ENCODE data around the gene RPS6KA4.

The RPS6KA4 gene

GRCh38 chr11:64342869-64343745, 15.9 kb upstream of the RPS6KA4 start:
- no peak overlapping the region for H3K27ac ChIP-seq (ENCODE audit: low read length)
- no peaks in the 10 kb centered on the region for H3K36me3 ChIP-seq (ENCODE audit: control insufficient read depth, low read depth, low read length)
- H3K9ac ChIP-seq (ENCODE audit: low read length) = no peak overlapping the region
- H3K27me3 ChIP-seq (ENCODE audit: control insufficient read depth, insufficient read depth, low read length) = peaks cover 12% of the 10 kb centered on the region
- H3K4me3 ChIP-seq (ENCODE audit: low read length) = peak overlapping the region; percentile 43
- no peaks in the 10 kb centered on the region for H3K9me3 ChIP-seq (ENCODE audit: control insufficient read depth, low read depth, low read length)
- peaks cover 12% of the 10 kb centered on the region for H3K4me1 ChIP-seq (ENCODE audit: control insufficient read depth, low read depth, low read length)

GRCh38 chr11:64343767-64344559, 15.0 kb upstream of the RPS6KA4 start:
- Histone ChIP-seq H3K27me3 (ENCODE audit: control insufficient read depth, insufficient read depth, low read length) (peaks cover 12% of the 10 kb centered on the region), H3K9me3 (ENCODE audit: control insufficient read depth, low read depth, low read length) (no peaks in the 10 kb centered on the region), H3K4me1 (ENCODE audit: control insufficient read depth, low read depth, low read length) (peaks cover 12% of the 10 kb centered on the region), H3K27ac (ENCODE audit: low read length) (no peak overlapping the region), H3K9ac (ENCODE audit: low read length) (no peak overlapping the region), H3K4me3 (ENCODE audit: low read length) (no peak overlapping the region), H3K36me3 (ENCODE audit: control insufficient read depth, low read depth, low read length) (no peaks in the 10 kb centered on the region)

GRCh38 chr11:64344787-64345186, 14.2 kb upstream of the RPS6KA4 start:
- H3K4me3 ChIP-seq (ENCODE audit: low read length) = no peak overlapping the region
- peaks cover 12% of the 10 kb centered on the region for H3K27me3 ChIP-seq (ENCODE audit: control insufficient read depth, insufficient read depth, low read length)
- H3K4me1 ChIP-seq (ENCODE audit: control insufficient read depth, low read depth, low read length) = peaks cover 12% of the 10 kb centered on the region
- H3K9ac ChIP-seq (ENCODE audit: low read length) = no peak overlapping the region
- no peaks in the 10 kb centered on the region for H3K36me3 ChIP-seq (ENCODE audit: control insufficient read depth, low read depth, low read length)
- no peaks in the 10 kb centered on the region for H3K9me3 ChIP-seq (ENCODE audit: control insufficient read depth, low read depth, low read length)
- H3K27ac ChIP-seq (ENCODE audit: low read length) = no peak overlapping the region

GRCh38 chr11:64347193-64347867, 11.6 kb upstream of the RPS6KA4 start:
- H3K4me3 ChIP-seq (ENCODE audit: low read length) = no peak overlapping the region
- H3K9ac ChIP-seq (ENCODE audit: low read length) = no peak overlapping the region
- no peaks in the 10 kb centered on the region for H3K4me1 ChIP-seq (ENCODE audit: control insufficient read depth, low read depth, low read length)
- no peaks in the 10 kb centered on the region for H3K9me3 ChIP-seq (ENCODE audit: control insufficient read depth, low read depth, low read length)
- H3K27me3 ChIP-seq (ENCODE audit: control insufficient read depth, insufficient read depth, low read length) = no peaks in the 10 kb centered on the region
- no peak overlapping the region for H3K27ac ChIP-seq (ENCODE audit: low read length)
- H3K36me3 ChIP-seq (ENCODE audit: control insufficient read depth, low read depth, low read length) = no peaks in the 10 kb centered on the region

GRCh38 chr11:64348383-64349024, 10.5 kb upstream of the RPS6KA4 start:
- no peaks in the 10 kb centered on the region for H3K9me3 ChIP-seq (ENCODE audit: control insufficient read depth, low read depth, low read length)
- no peaks in the 10 kb centered on the region for H3K27me3 ChIP-seq (ENCODE audit: control insufficient read depth, insufficient read depth, low read length)
- H3K36me3 ChIP-seq (ENCODE audit: control insufficient read depth, low read depth, low read length) = no peaks in the 10 kb centered on the region
- no peaks in the 10 kb centered on the region for H3K4me1 ChIP-seq (ENCODE audit: control insufficient read depth, low read depth, low read length)
- no peak overlapping the region for H3K27ac ChIP-seq (ENCODE audit: low read length)
- no peak overlapping the region for H3K9ac ChIP-seq (ENCODE audit: low read length)
- no peak overlapping the region for H3K4me3 ChIP-seq (ENCODE audit: low read length)

- H3K9ac ChIP-seq (ENCODE audit: low read length) = no peak overlapping the region
- no peaks in the 10 kb centered on the region for H3K36me3 ChIP-seq (ENCODE audit: control insufficient read depth, low read depth, low read length)
- no peaks in the 10 kb centered on the region for H3K27me3 ChIP-seq (ENCODE audit: control insufficient read depth, insufficient read depth, low read length)
- H3K4me3 ChIP-seq (ENCODE audit: low read length) = no peak overlapping the region
- no peak overlapping the region for H3K27ac ChIP-seq (ENCODE audit: low read length)
- H3K9me3 ChIP-seq (ENCODE audit: control insufficient read depth, low read depth, low read length) = no peaks in the 10 kb centered on the region
- no peaks in the 10 kb centered on the region for H3K4me1 ChIP-seq (ENCODE audit: control insufficient read depth, low read depth, low read length)
Observed at GRCh38 chr11:64349025-64349387, 10.0 kb upstream of the RPS6KA4 start.

- Histone ChIP-seq H3K4me1 (ENCODE audit: control insufficient read depth, low read depth, low read length) (no peaks in the 10 kb centered on the region), H3K4me3 (ENCODE audit: low read length) (no peak overlapping the region), H3K27ac (ENCODE audit: low read length) (no peak overlapping the region), H3K27me3 (ENCODE audit: control insufficient read depth, insufficient read depth, low read length) (no peaks in the 10 kb centered on the region), H3K36me3 (ENCODE audit: control insufficient read depth, low read depth, low read length) (no peaks in the 10 kb centered on the region), H3K9me3 (ENCODE audit: control insufficient read depth, low read depth, low read length) (no peaks in the 10 kb centered on the region), H3K9ac (ENCODE audit: low read length) (no peak overlapping the region)
Observed at GRCh38 chr11:64349404-64349803, 9.6 kb upstream of the RPS6KA4 start.

GRCh38 chr11:64351136-64351631, 7.8 kb upstream of the RPS6KA4 start:
- Histone ChIP-seq H3K27me3 (ENCODE audit: control insufficient read depth, insufficient read depth, low read length) (no peaks in the 10 kb centered on the region), H3K4me3 (ENCODE audit: low read length) (no peak overlapping the region), H3K27ac (ENCODE audit: low read length) (no peak overlapping the region), H3K36me3 (ENCODE audit: control insufficient read depth, low read depth, low read length) (no peaks in the 10 kb centered on the region), H3K9me3 (ENCODE audit: control insufficient read depth, low read depth, low read length) (no peaks in the 10 kb centered on the region), H3K4me1 (ENCODE audit: control insufficient read depth, low read depth, low read length) (peaks cover 6% of the 10 kb centered on the region), H3K9ac (ENCODE audit: low read length) (no peak overlapping the region)

- Histone ChIP-seq H3K4me1 (ENCODE audit: control insufficient read depth, low read depth, low read length) (peaks cover 6% of the 10 kb centered on the region), H3K27ac (ENCODE audit: low read length) (no peak overlapping the region), H3K4me3 (ENCODE audit: low read length) (no peak overlapping the region), H3K27me3 (ENCODE audit: control insufficient read depth, insufficient read depth, low read length) (no peaks in the 10 kb centered on the region), H3K9me3 (ENCODE audit: control insufficient read depth, low read depth, low read length) (no peaks in the 10 kb centered on the region), H3K9ac (ENCODE audit: low read length) (no peak overlapping the region), H3K36me3 (ENCODE audit: control insufficient read depth, low read depth, low read length) (no peaks in the 10 kb centered on the region)
Observed at GRCh38 chr11:64352099-64352994, 6.6 kb upstream of the RPS6KA4 start.

GRCh38 chr11:64352995-64353714, 5.8 kb upstream of the RPS6KA4 start:
- Histone ChIP-seq H3K4me1 (ENCODE audit: control insufficient read depth, low read depth, low read length) (peaks cover 6% of the 10 kb centered on the region), H3K36me3 (ENCODE audit: control insufficient read depth, low read depth, low read length) (no peaks in the 10 kb centered on the region), H3K4me3 (ENCODE audit: low read length) (no peak overlapping the region), H3K27me3 (ENCODE audit: control insufficient read depth, insufficient read depth, low read length) (peaks cover 3% of the 10 kb centered on the region), H3K27ac (ENCODE audit: low read length) (no peak overlapping the region), H3K9ac (ENCODE audit: low read length) (no peak overlapping the region), H3K9me3 (ENCODE audit: control insufficient read depth, low read depth, low read length) (no peaks in the 10 kb centered on the region)
